GM18861 (cell line): ENCODE measurements around the gene ABL1.

ENCODE experiments used
- ATAC-seq: cut with Tn5 transposase; IDR thresholded peaks from one replicate; pipeline ENCODE4 v1.9.1; 2021; ENCODE audit not compliant: unreplicated experiment

Gene ABL1

GRCh38 chr9:130927995-130928900, 93.2 kb downstream of the ABL1 start:
- ATAC-seq: peak; percentile 47

- no peak for ATAC-seq
Observed at GRCh38 chr9:130929571-130930038, 94.6 kb downstream of the ABL1 start.

GRCh38 chr9:130930132-130930803, 95.2 kb downstream of the ABL1 start:
- ATAC-seq: no peak

GRCh38 chr9:130930804-130931349, 95.8 kb downstream of the ABL1 start:
- no peak for ATAC-seq

- ATAC-seq: peak; percentile 47
Observed at GRCh38 chr9:130931508-130932254, 96.6 kb downstream of the ABL1 start.

GRCh38 chr9:130932255-130933079, 97.4 kb downstream of the ABL1 start:
- no peak for ATAC-seq

GRCh38 chr9:130933114-130934046, 98.3 kb downstream of the ABL1 start:
- no peak for ATAC-seq

- ATAC-seq: no peak
Observed at GRCh38 chr9:130934246-130934645, 99.2 kb downstream of the ABL1 start.

GRCh38 chr9:130934702-130935647, 99.9 kb downstream of the ABL1 start:
- ATAC-seq: no peak

GRCh38 chr9:130935648-130936271, 100.7 kb downstream of the ABL1 start:
- ATAC-seq: no peak

GRCh38 chr9:130936285-130937117, 101.4 kb downstream of the ABL1 start:
- no peak for ATAC-seq
